ENCODE measurements around the gene FMO1.

DNA sequence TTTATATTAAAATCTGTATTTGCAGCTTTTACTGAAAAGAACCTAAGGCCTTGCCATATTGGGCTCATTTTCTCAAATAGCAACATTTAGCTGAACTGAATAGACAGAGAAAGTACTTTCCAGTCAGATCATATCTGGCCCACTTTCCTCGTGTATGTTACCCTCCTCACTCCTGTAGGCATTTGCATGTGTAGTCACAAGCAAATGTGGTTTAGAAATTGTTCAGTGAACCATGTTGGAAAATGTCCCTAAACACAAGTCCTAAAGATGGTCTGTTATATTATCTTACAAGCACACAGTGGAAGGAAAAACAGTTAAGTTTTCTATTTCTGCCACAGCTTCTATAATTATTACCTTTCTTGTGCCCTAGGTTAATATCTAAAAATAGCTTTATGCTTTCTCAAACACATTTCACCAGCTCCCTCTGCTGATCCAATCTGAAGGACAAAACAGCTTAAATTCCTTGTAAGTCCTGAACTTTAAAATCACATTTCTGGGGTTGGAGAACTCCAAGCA, 65.1 kb downstream of the FMO1 start:
- no peak for TF ChIP-seq POLR2AphosphoS5 (IDR thresholded peaks at IDR 0.05; ENCODE audit: low read depth, low read length)
- no peak for TF ChIP-seq REST (IDR thresholded peaks at IDR 0.05; ENCODE audit: insufficient read depth in 1 of 2, low read depth in 2 of 2, low read length in 2 of 2)
- no peak for TF ChIP-seq TAF1 (IDR thresholded peaks at IDR 0.05; ENCODE audit: borderline replicate concordance, insufficient read depth, low read length)
- no peak for TF ChIP-seq SIN3A (IDR thresholded peaks at IDR 0.05; ENCODE audit: borderline replicate concordance, insufficient read depth, low read length)
- no peak for TF ChIP-seq FOXP2 (optimal IDR thresholded peaks at IDR 0.05; ENCODE audit: borderline replicate concordance, extremely low read depth, extremely low read length, insufficient read depth)

Measured in PFSK-1 (cell line).